Activated naive CD4-positive, alpha-beta T cell treated with anti-CD3 and anti-CD28 coated beads for 36 hours (primary cell): ENCODE results near the gene TIMELESS. TPM values are rescaled to one million over a fixed set of nuclear protein-coding genes. Genes with fewer than 3 reads are reported as not detected.

Experiments
- CTCF ChIA-PET: fragments of 350-600 bp; sonication (Branson Sonifier 250); formaldehyde crosslinking; loops from one replicate; lab custom pipeline; 2021; ENCODE audit warnings: antibody characterized with exemption; lab: Charles Lee
- DNase-seq: peaks from one replicate; pipeline ENCODE4 v3.0.0-alpha.2; 2020
- H3K27ac Mint-ChIP-seq: one replicate; pipeline ENCODE4 v1.8.0; 2021; ENCODE audit warnings: mild to moderate bottlenecking, mixed read lengths
- H3K27me3 Mint-ChIP-seq: one replicate; pipeline ENCODE4 v1.8.0; 2021; ENCODE audit warnings: low read depth, mixed read lengths
- H3K36me3 Mint-ChIP-seq: one replicate; pipeline ENCODE4 v1.8.0; 2021; ENCODE audit warnings: low read depth, mixed read lengths
- H3K4me1 Mint-ChIP-seq: one replicate; pipeline ENCODE4 v1.8.0; 2021; ENCODE audit warnings: low read depth, mixed read lengths
- H3K4me3 Mint-ChIP-seq: one replicate; pipeline ENCODE4 v1.8.0; 2021; ENCODE audit warnings: mild to moderate bottlenecking, moderate library complexity, mixed read lengths
- H3K9me3 Mint-ChIP-seq: one replicate; pipeline ENCODE4 v1.8.0; 2021; ENCODE audit warnings: mixed read lengths
- intact Hi-C: fragments of 100-400 bp; cut with micrococcal nuclease; formaldehyde crosslinking; loops from one replicate; pipeline ENCODE4 v1.15.1; 2023
- total RNA-seq, 2 experiments: library from RNA; stranded (reverse); gene quantifications; one replicate each; pipeline ENCODE4 v1.2.3, GENCODE V29; 2021

Gene TIMELESS
- total RNA-seq, 2 experiments from 2014 or later = 69.9 to 70.8 TPM

DNA sequence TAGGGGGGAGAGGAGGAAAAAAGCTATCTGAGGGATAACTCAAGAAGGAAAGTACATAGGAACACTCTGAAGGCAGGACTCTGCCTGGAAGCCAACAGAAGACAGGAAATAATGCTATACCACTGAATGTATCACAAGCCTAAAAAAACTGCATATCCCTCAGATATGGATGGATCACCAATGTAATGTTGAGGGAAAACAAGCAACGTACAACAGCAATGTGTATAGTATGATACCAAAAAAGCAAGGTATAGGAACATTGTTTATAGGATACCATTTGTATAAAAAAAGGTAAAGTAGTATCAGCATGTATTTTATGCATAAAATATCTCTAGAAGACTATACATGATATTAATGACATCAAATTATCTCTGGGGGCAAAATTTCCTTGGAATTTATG lies 35.3 kb upstream of the TIMELESS start:
- no peak overlapping the region for H3K4me3 Mint-ChIP-seq
- CTCF ChIA-PET = interaction anchor here (0.6 kb wide), 1 partner anchor 22 kb away, joined by 4 read pairs; no protein-coding TSS in a partner anchor

DNA sequence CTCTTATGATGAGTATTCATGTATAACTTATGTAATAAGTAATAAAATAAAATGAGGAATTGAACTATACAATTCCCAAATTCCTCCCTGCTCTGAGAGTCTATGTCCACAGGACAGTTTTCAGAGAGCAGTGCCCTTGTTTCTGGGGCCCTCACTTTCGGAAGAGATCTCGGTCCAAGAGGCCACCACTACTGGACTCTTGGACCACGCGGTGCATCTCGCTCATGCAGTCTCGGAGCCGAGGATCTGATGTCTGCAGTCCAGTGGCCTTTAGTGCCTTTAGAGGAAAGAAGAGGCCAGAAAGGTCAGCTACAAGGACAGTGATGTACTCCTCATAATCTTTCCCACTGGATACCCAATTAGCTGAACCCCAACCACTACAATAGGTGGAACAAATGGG lies 30.4 kb upstream of the TIMELESS start:
- peaks cover 10% of the 10 kb centered on the region for H3K4me1 Mint-ChIP-seq
- intact Hi-C loops = no loop called here
- no peak for DNase-seq
- peaks cover 3% of the 10 kb centered on the region for H3K36me3 Mint-ChIP-seq
- H3K4me3 Mint-ChIP-seq = no peak overlapping the region
- H3K9me3 Mint-ChIP-seq = no peaks in the 10 kb centered on the region
- no peaks in the 10 kb centered on the region for H3K27me3 Mint-ChIP-seq
- CTCF ChIA-PET = no interaction called here
- no peak overlapping the region for H3K27ac Mint-ChIP-seq

More for the DNA sequence above, 35.3 kb upstream of the TIMELESS start:
- no peak for DNase-seq
- intact Hi-C loops = no loop called here
- H3K27ac Mint-ChIP-seq = no peak overlapping the region
- H3K4me1 Mint-ChIP-seq = peaks cover 27% of the 10 kb centered on the region
- peaks cover 17% of the 10 kb centered on the region for H3K27me3 Mint-ChIP-seq
- H3K9me3 Mint-ChIP-seq = peaks cover 3% of the 10 kb centered on the region
- peaks cover 4% of the 10 kb centered on the region for H3K36me3 Mint-ChIP-seq

DNA sequence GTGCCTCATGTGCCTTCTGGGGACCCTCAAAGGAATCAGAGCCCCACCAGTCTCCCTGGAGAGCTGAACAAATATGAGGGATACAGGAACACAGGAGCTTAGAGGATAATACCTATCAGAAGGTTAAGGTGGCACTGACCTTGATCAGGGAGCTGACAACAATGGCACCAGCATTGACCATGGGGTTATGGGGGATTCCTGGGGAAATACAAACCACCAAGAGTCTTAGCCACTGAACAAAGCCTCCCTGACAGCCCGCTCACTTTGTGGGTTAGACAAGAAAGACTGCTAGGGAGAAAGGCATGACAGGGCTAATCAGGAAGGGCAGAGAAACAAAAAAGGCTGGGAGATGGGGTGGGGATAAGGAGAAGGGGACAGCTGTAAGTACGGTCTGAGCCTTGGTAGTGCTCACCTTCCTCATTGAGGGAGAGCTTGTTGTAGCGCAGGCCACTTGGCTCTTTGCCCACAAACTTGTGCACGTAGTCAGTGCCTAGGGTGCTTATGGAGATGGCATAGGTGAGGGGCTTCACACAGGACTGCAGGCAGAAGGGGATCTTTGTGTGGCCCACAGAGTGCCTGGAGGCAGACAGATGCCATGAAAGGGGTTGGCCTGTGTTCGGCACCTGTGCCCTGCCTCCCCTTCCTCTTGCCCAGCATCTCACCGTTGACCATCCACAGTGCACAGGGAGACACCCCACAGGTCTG lies 28.4 kb upstream of the TIMELESS start:
- Mint-ChIP-seq H3K36me3 (peaks cover 5% of the 10 kb centered on the region), H3K27me3 (no peaks in the 10 kb centered on the region), H3K9me3 (no peaks in the 10 kb centered on the region), H3K4me3 (no peak overlapping the region), H3K27ac (no peak overlapping the region), H3K4me1 (peaks cover 10% of the 10 kb centered on the region)
- CTCF ChIA-PET = interaction anchor here (0.7 to 2.5 kb wide), 2 partner anchors 13 kb away, joined by 3 to 7 read pairs; no protein-coding TSS in a partner anchor
- intact Hi-C loops = no loop called here
- DNase-seq = no peak

DNA sequence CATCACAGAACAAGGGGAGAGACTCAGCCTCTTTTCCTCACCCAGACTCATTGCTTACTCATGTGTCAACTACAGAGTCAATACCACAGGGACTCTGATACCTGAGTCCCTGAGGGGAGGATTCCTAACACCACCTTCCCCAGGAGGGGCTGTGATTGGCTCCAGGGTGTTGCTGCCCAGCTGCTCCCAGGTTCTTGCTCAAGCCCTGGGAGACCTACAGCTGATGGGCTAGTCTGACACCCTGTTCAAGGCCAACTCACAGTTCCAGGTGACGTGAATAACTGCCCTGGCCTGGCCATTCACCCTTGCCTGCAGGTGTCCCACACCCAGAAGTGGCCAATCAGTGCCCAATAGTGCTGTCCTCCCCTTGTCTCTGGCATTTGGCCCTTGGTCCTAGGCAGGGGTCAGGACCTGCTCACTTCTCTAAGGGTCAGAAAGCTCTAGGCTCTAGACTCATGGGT lies 27.8 kb upstream of the TIMELESS start:
- no peak for DNase-seq
- CTCF ChIA-PET = interaction anchor here (2.5 kb wide), 1 partner anchor 13 kb away, joined by 7 read pairs; no protein-coding TSS in a partner anchor
- no peak overlapping the region for H3K27ac Mint-ChIP-seq

DNA sequence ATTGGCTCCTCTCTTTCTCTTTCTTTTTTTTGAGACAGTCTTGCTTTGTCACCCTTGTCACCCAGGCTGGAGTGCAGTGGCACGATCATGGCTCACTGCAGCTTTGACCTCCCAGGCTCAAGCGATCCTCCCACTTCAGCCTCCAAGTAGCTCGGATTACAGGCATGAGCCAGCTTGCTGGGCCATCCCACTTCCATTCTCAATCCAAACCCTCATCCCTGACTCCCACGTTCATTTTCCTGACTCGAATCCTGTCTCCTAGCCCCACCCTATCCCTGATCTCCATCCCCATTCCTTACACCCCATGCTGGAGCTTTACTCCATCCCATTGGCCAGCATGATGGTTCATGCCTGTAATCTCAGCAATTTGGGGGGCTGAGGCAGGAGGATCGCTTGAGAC lies 26.9 kb upstream of the TIMELESS start:
- CTCF ChIA-PET = interaction anchor here (0.6 to 2.5 kb wide), 2 partner anchors 12 to 429 kb away, joined by 3 to 7 read pairs; no protein-coding TSS in a partner anchor
- Mint-ChIP-seq H3K4me1 (peaks cover 21% of the 10 kb centered on the region), H3K36me3 (peaks cover 8% of the 10 kb centered on the region), H3K4me3 (no peak overlapping the region), H3K27ac (no peak overlapping the region), H3K9me3 (no peaks in the 10 kb centered on the region), H3K27me3 (no peaks in the 10 kb centered on the region)
- intact Hi-C loops = no loop called here
- DNase-seq = no peak

More for the DNA sequence above, 27.8 kb upstream of the TIMELESS start:
- H3K27me3 Mint-ChIP-seq = no peaks in the 10 kb centered on the region
- intact Hi-C loops = no loop called here
- H3K9me3 Mint-ChIP-seq = no peaks in the 10 kb centered on the region
- peaks cover 5% of the 10 kb centered on the region for H3K36me3 Mint-ChIP-seq
- no peak overlapping the region for H3K4me3 Mint-ChIP-seq
- peaks cover 12% of the 10 kb centered on the region for H3K4me1 Mint-ChIP-seq

DNA sequence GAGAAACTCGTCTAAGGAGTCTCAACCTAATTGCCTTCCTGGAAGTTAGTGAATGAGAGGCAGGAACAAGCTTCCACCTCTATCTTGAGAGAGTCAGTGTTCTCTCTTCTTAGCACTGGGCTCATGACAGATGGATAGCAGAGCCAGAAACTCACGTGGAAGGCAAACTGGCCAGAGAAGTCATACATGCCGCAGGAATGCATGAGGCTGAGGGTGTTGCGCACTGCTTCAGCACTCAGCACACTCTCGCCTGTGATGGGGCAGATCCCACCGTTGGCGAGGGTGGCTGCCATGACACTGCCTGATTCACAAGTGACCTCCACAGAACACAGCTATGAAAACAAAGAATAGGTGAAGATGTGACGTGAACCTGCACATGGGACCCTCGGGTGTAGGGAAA lies 25.2 kb upstream of the TIMELESS start:
- H3K27ac Mint-ChIP-seq = no peak overlapping the region

DNA sequence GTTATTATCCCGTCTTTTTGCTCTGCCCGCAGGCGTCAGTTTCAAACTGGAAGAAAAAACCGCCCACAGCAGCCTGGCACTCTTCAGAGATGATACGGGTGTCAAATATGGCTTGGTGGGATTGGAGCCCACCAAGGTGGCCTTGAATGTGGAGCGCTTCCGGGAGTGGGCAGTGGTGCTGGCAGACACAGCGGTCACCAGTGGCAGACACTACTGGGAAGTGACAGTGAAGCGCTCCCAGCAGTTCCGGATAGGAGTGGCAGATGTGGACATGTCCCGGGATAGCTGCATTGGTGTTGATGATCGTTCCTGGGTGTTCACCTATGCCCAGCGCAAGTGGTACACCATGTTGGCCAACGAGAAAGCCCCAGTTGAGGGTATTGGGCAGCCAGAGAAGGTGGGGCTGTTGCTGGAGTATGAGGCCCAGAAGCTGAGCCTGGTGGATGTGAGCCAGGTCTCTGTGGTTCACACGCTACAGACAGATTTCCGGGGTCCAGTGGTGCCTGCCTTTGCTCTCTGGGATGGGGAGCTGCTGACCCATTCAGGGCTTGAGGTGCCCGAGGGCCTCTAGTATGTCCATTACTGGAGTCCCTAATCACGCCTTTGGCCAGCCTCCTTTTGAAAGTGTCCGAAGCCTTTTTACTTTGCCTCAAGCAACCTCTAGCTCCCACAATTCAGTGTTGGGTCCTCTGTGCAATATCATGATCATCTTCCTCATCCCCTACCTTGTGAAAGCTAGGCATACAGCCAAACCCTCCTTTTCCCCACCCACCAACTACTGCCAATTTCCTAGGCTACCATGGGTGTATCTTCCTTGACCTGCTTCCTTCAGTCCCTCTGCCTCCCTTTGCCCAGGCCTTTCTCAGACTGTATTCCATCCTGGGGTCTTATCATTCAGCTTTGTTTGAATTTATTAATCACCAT lies 20.0 kb upstream of the TIMELESS start:
- CTCF ChIA-PET = interaction anchor here (0.6 to 1.4 kb wide), 4 partner anchors 12 to 350 kb away, joined by 3 to 6 read pairs (median 3); partner anchors contain the start of gene ANKRD52
- Mint-ChIP-seq H3K27ac (peak overlapping the region; percentile 97), H3K9me3 (no peaks in the 10 kb centered on the region), H3K36me3 (peaks cover 13% of the 10 kb centered on the region), H3K4me1 (peaks cover 31% of the 10 kb centered on the region), H3K4me3 (peak overlapping the region; percentile 96), H3K27me3 (no peaks in the 10 kb centered on the region)
- intact Hi-C loops = loop anchor here (2.0 to 10.0 kb wide), 3 partner anchors 350 to 724 kb away; partner anchors contain the start of genes GDF11, RPS26 and ZC3H10
- no peak for DNase-seq

More for the DNA sequence above, 25.2 kb upstream of the TIMELESS start:
- no peak for DNase-seq
- no peaks in the 10 kb centered on the region for H3K9me3 Mint-ChIP-seq
- H3K27me3 Mint-ChIP-seq = no peaks in the 10 kb centered on the region
- peaks cover 25% of the 10 kb centered on the region for H3K4me1 Mint-ChIP-seq
- CTCF ChIA-PET = interaction anchor here (0.6 kb wide), 1 partner anchor 9 kb away, joined by 3 read pairs; no protein-coding TSS in a partner anchor
- no peak overlapping the region for H3K4me3 Mint-ChIP-seq
- intact Hi-C loops = no loop called here
- H3K36me3 Mint-ChIP-seq = peaks cover 15% of the 10 kb centered on the region

DNA sequence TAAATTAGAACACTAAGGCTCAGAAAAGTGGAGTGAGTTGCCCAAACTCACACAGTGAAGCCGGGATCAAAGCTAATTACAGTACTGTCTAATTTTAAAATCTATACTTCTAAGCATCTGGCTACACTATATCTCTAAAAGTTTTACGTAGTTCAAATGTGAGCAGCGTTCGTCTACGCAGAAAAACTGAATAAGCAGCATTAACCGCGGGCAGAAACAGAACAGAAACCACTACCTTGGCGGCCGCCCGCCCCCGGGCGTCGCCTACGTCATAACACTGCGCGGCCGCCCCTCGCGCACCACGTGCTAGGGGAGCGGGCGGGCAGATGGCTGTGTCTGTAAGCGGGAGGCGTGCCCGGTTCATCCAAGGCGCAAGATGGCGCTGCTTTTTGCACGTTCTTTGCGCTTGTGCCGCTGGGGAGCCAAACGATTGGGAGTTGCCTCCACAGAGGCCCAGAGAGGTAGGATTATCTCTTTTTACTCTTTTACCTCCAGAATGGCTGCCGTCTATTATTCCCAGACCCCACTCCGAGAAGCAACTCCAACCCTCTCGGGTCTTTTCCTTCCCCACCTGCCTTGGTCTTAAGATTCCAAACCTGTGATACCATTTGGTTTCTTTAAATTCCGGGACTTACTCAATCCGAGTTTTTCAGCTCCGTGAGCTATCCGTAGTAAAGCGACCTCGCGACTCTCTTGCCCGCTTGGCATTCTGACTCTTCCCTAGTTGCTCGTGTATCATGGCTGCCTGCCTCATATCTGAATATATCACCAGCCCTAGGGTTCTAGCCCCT lies 19.2 kb upstream of the TIMELESS start, which contains the start of gene SPRYD4:
Gene SPRYD4, plus strand, starts transcription at position 363 of the 791 bp plus-strand sequence. Its CDS starts 14 bp downstream, at position 377.
- intact Hi-C loops = loop anchor here (1.0 to 10.0 kb wide), 13 partner anchors 20 to 724 kb away; partner anchors contain the start of genes CS, GDF11, GLS2 and IL23A

DNA sequence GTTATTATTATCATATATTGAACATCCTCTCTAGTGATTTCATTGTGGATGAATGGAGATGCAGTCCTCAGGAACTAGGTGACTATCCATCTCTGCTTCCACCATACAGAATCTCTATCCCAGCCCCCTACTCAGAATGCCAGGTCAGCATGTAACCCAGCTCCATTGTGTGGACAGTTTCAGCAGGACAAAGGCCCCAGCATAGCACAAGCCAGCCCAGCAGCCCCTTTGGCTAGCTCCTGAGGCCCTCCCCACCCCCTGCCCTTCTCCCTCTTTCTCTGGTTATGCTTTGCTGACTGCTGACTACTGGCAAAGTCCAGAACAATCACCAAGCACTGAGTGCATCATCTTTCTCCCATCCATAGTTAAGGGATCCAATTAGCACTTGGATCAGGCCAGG lies 13.3 kb upstream of the TIMELESS start:
- Mint-ChIP-seq H3K27ac (no peak overlapping the region), H3K27me3 (no peaks in the 10 kb centered on the region), H3K36me3 (no peaks in the 10 kb centered on the region), H3K4me3 (no peak overlapping the region), H3K4me1 (peaks cover 6% of the 10 kb centered on the region), H3K9me3 (no peaks in the 10 kb centered on the region)
- CTCF ChIA-PET = interaction anchor here (0.8 to 5.0 kb wide), 6 partner anchors 13 to 271 kb away, joined by 3 to 33 read pairs (median 12); partner anchors contain the start of genes CNPY2, STAT2 and TIMELESS
- intact Hi-C loops = loop anchor here (10.0 kb wide), 1 partner anchor 718 kb away; the partner anchor contains the start of gene GDF11
- DNase-seq = no peak

More for the DNA sequence above, 19.2 kb upstream of the TIMELESS start, which contains the start of gene SPRYD4:
- CTCF ChIA-PET = interaction anchor here (1.4 kb wide), 1 partner anchor 91 kb away, joined by 6 read pairs; no protein-coding TSS in a partner anchor
- peak within 1 kb of the TSS; percentile 97 for H3K27ac Mint-ChIP-seq
- no peaks in the 10 kb centered on the region for H3K27me3 Mint-ChIP-seq
- H3K36me3 Mint-ChIP-seq = peaks cover 13% of the 10 kb centered on the region
- H3K4me3 Mint-ChIP-seq = peak within 1 kb of the TSS; percentile 96
- DNase-seq = peak; percentile 95
- peaks cover 32% of the 10 kb centered on the region for H3K4me1 Mint-ChIP-seq
- no peaks in the 10 kb centered on the region for H3K9me3 Mint-ChIP-seq

DNA sequence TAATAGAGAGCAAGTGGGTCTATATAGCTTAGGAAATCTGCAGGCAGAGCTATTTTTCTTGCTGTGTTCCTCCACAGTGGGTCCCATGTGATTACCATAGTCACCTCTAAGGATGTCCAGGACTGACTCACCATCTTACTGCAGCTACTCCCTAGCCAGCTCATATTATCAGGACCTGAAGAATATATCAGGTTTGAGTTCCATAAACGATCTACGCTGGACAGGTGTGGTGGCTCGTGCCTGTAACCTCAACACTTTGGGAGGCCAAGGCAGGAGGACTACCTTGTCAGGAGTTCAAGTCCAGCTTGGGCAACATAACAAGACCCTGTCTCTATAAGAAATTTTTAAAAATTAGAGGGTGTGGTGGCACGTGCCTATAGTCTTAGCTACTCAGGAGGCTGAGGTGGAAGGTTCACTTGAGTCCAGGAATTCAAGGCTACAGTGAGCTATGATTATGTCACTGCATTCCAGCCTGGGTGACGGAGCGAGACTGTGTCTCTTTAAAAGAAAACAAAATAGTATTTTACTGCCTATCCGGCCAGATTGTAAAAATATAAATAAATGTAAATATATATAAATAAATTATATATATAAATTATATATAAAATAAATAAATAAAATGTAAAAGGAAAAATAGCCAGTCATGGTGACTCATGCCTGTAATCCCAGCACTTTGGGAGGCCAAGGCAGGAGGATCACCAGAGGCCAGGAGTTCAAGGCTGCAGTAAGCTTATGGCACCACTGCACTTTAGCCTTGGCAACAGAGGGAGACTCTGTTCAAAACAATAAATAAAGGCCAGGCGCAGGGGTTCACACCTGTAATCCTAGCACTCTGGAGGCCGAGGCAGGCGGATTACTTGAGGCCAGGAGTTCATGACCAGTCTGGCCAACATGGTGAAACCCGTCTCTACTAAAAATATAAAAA lies 12.3 kb upstream of the TIMELESS start:
- Mint-ChIP-seq H3K4me1 (peaks cover 3% of the 10 kb centered on the region), H3K9me3 (no peaks in the 10 kb centered on the region), H3K4me3 (no peak overlapping the region), H3K27ac (no peak overlapping the region), H3K36me3 (no peaks in the 10 kb centered on the region), H3K27me3 (no peaks in the 10 kb centered on the region)
- CTCF ChIA-PET = interaction anchor here (0.5 to 5.0 kb wide), 9 partner anchors 12 to 272 kb away, joined by 3 to 33 read pairs (median 3); partner anchors contain the start of genes CNPY2, SMARCC2, STAT2 and TIMELESS
- intact Hi-C loops = loop anchor here (10.0 kb wide), 1 partner anchor 717 kb away; the partner anchor contains the start of gene GDF11
- DNase-seq = no peak
